Left hindlimb (tissue), 1 donor: ENCODE measurements around the gene MMP15.
"Not testable (repeated sequence)": the region's sequence is repeated elsewhere in the genome, so short reads cannot be mapped to it uniquely, and the experiment has no call there.

Experiments
- DNase-seq: peaks from one replicate; pipeline ENCODE4 v3.0.0-alpha.2; 2018

MMP15 gene

GRCh38 chr16:58051821-58052603, 26.5 kb downstream of the MMP15 start:
- no peak for DNase-seq

- DNase-seq, result no peak
These were observed 28.1 kb downstream of the MMP15 start for GRCh38 chr16:58053682-58054005.

- DNase-seq, result no peak
These were observed 28.7 kb downstream of the MMP15 start for GRCh38 chr16:58054289-58054688.

GRCh38 chr16:58056580-58056979, 31.0 kb downstream of the MMP15 start:
- no peak for DNase-seq

GRCh38 chr16:58057121-58057520, 31.6 kb downstream of the MMP15 start:
- no peak for DNase-seq

- DNase-seq, result no peak
These were observed 32.2 kb downstream of the MMP15 start for GRCh38 chr16:58057784-58058183.

GRCh38 chr16:58062821-58063220, 37.3 kb downstream of the MMP15 start:
- DNase-seq, result no peak

- no peak for DNase-seq
These were observed 38.0 kb downstream of the MMP15 start for GRCh38 chr16:58063377-58064076.

- no peak for DNase-seq
These were observed 45.0 kb downstream of the MMP15 start for GRCh38 chr16:58070585-58070984.

- DNase-seq, result not testable (repeated sequence)
These were observed 46.6 kb downstream of the MMP15 start for GRCh38 chr16:58072134-58072533.

GRCh38 chr16:58073086-58073485, 47.5 kb downstream of the MMP15 start:
- not testable (repeated sequence) for DNase-seq

- DNase-seq, result no peak
These were observed 49.1 kb downstream of the MMP15 start for GRCh38 chr16:58074657-58075056.

- DNase-seq, result no peak
These were observed 51.0 kb downstream of the MMP15 start for GRCh38 chr16:58076514-58076913.

GRCh38 chr16:58077796-58078195, 52.2 kb downstream of the MMP15 start:
- no peak for DNase-seq

- DNase-seq, result not testable (repeated sequence)
These were observed 55.1 kb downstream of the MMP15 start for GRCh38 chr16:58080657-58081056.

- no peak for DNase-seq
These were observed 56.8 kb downstream of the MMP15 start for GRCh38 chr16:58082381-58082780.

- DNase-seq, result no peak
These were observed 59.1 kb downstream of the MMP15 start for GRCh38 chr16:58084635-58085034.

- no peak for DNase-seq
These were observed 59.6 kb downstream of the MMP15 start for GRCh38 chr16:58085171-58085570.

GRCh38 chr16:58085584-58086251, 60.2 kb downstream of the MMP15 start:
- DNase-seq, result no peak

GRCh38 chr16:58086381-58087208, 61.0 kb downstream of the MMP15 start:
- no peak for DNase-seq

GRCh38 chr16:58087209-58087913, 61.8 kb downstream of the MMP15 start:
- DNase-seq, result no peak

GRCh38 chr16:58088091-58088490, 62.5 kb downstream of the MMP15 start:
- peak; percentile 78 for DNase-seq
